ENCODE data around the gene WHRN.

The WHRN gene

GRCh38 chr9:114526807-114527206 is 21.5 kb upstream of the WHRN start:
- POLR2A ChIA-PET, result no interaction called here
- CTCF ChIA-PET, result interaction anchor here (1.7 kb wide), 1 partner anchor 12 kb away, joined by 4 read pairs; no protein-coding TSS in a partner anchor
- no peak overlapping the region for H3K4me3 ChIP-seq (ENCODE audit: low read depth, low read length)

GRCh38 chr9:114525513-114525912 is 20.2 kb upstream of the WHRN start:
- H3K4me3 ChIP-seq (ENCODE audit: low read depth, low read length), result no peak overlapping the region
- DNase-seq (ENCODE audit: low read depth, low spot score), result no peak
- CTCF ChIA-PET, result interaction anchor here (1.1 to 1.7 kb wide), 2 partner anchors 14 to 128 kb away, joined by 3 to 4 read pairs; no protein-coding TSS in a partner anchor
- TF ChIP-seq CTCF (IDR thresholded peaks at IDR 0.05; ENCODE audit: insufficient read depth, low read length, missing control alignments), result no peak
- POLR2A ChIA-PET, result interaction anchor here (1.3 kb wide), 1 partner anchor 62 kb away, joined by 4 read pairs; the partner anchor contains the start of gene ATP6V1G1

More at GRCh38 chr9:114526807-114527206, 21.5 kb upstream of the WHRN start:
- TF ChIP-seq CTCF (IDR thresholded peaks at IDR 0.05; ENCODE audit: insufficient read depth, low read length, missing control alignments), result no peak
- DNase-seq (ENCODE audit: low read depth, low spot score), result no peak

- no peak for TF ChIP-seq CTCF (IDR thresholded peaks at IDR 0.05; ENCODE audit: insufficient read depth, low read length, missing control alignments)
- POLR2A ChIA-PET, result no interaction called here
- CTCF ChIA-PET, result no interaction called here
Observed at GRCh38 chr9:114524247-114524681, 19.0 kb upstream of the WHRN start.

GRCh38 chr9:114522847-114523246 is 17.6 kb upstream of the WHRN start:
- no peak overlapping the region for H3K4me3 ChIP-seq (ENCODE audit: low read depth, low read length)
- no peak for TF ChIP-seq CTCF (IDR thresholded peaks at IDR 0.05; ENCODE audit: insufficient read depth, low read length, missing control alignments)

More at GRCh38 chr9:114524247-114524681, 19.0 kb upstream of the WHRN start:
- no peak for DNase-seq (ENCODE audit: low read depth, low spot score)
- no peak overlapping the region for H3K4me3 ChIP-seq (ENCODE audit: low read depth, low read length)

GRCh38 chr9:114522286-114522685 is 17.0 kb upstream of the WHRN start:
- POLR2A ChIA-PET, result no interaction called here
- no peak for TF ChIP-seq CTCF (IDR thresholded peaks at IDR 0.05; ENCODE audit: insufficient read depth, low read length, missing control alignments)
- no peak overlapping the region for H3K4me3 ChIP-seq (ENCODE audit: low read depth, low read length)
- no peak for DNase-seq (ENCODE audit: low read depth, low spot score)
- CTCF ChIA-PET, result no interaction called here

More at GRCh38 chr9:114522847-114523246, 17.6 kb upstream of the WHRN start:
- ChIA-PET POLR2A (no interaction called here), CTCF (no interaction called here)
- DNase-seq (ENCODE audit: low read depth, low spot score), result no peak

- CTCF ChIA-PET, result interaction anchor here (0.8 kb wide), 1 partner anchor 116 kb away, joined by 3 read pairs; no protein-coding TSS in a partner anchor
- TF ChIP-seq CTCF (IDR thresholded peaks at IDR 0.05; ENCODE audit: insufficient read depth, low read length, missing control alignments), result no peak
- DNase-seq (ENCODE audit: low read depth, low spot score), result no peak
- no peak overlapping the region for H3K4me3 ChIP-seq (ENCODE audit: low read depth, low read length)
- POLR2A ChIA-PET, result no interaction called here
Observed at GRCh38 chr9:114521846-114522245, 16.6 kb upstream of the WHRN start.

Data from AG04449 (cell line).